Lung (tissue), 12 donors: ENCODE data around the gene CYP2F1. TPM values are rescaled to one million over a fixed set of nuclear protein-coding genes. Genes with fewer than 3 reads are reported as not detected.

Source experiments
- ATAC-seq: fragments of 200-7000 bp; cut with Tn5 transposase; one replicate; pipeline ENCODE4 v1.9.1; 2020; ENCODE audit warnings: moderate number of reproducible peaks; ENCODE audit not compliant: insufficient read depth, low FRiP score
- DNase-seq, 3 donors: peaks; one replicate each; pipeline ENCODE4 v3.0.0-alpha.2; 2013 to 2017
- H3K27ac ChIP-seq, 2 donors: one replicate each; pipeline ENCODE4 v1.5.1; 2013; ENCODE audit warnings: mild to moderate bottlenecking in 2 of 2, moderate library complexity in 2 of 2, control low read depth in 1 of 2, inconsistent platforms in 1 of 2, low read depth in 1 of 2, low read length in 1 of 2
- H3K27me3 ChIP-seq, 3 donors: one replicate each; pipeline ENCODE4 v1.5.1; 2013; ENCODE audit warnings: low read length in 2 of 3; ENCODE audit not compliant: control insufficient read depth in 3 of 3, insufficient read depth in 3 of 3
- H3K36me3 ChIP-seq, 4 donors: one replicate each; pipeline ENCODE4 v1.5.1; 2013; ENCODE audit warnings: low read length in 4 of 4, mild to moderate bottlenecking in 1 of 4, moderate library complexity in 1 of 4; ENCODE audit not compliant: control insufficient read depth in 4 of 4, insufficient read depth in 4 of 4
- H3K4me1 ChIP-seq, 5 donors: one replicate each; pipeline ENCODE4 v1.5.1; 2013; ENCODE audit warnings: low read length in 5 of 5, mild to moderate bottlenecking in 2 of 5, moderate library complexity in 1 of 5; ENCODE audit not compliant: control insufficient read depth in 5 of 5, insufficient read depth in 5 of 5
- H3K4me3 ChIP-seq: one replicate; pipeline ENCODE4 v1.5.1; 2013; ENCODE audit warnings: mild to moderate bottlenecking, control low read depth, moderate library complexity
- H3K9ac ChIP-seq, 2 donors: one replicate each; pipeline ENCODE4 v1.5.1; 2013; ENCODE audit warnings: low read length in 2 of 2, control low read depth in 1 of 2; ENCODE audit not compliant: insufficient read depth in 1 of 2
- H3K9me3 ChIP-seq, 4 donors: one replicate each; pipeline ENCODE4 v1.5.1; 2013; ENCODE audit warnings: low read length in 3 of 4, mild to moderate bottlenecking in 1 of 4, moderate library complexity in 1 of 4; ENCODE audit not compliant: control insufficient read depth in 4 of 4, insufficient read depth in 3 of 4
- CTCF ChIP-seq: IDR thresholded peaks from 2 replicates; pipeline ENCODE4 v1.5.1; 2012; ENCODE audit warnings: mild to moderate bottlenecking; ENCODE audit errors: control extremely low read depth, extremely low read depth
- WGBS, 2 donors: extraction: QIAGEN DNeasy Blood & Tissue Kit; methylation state at CpG; one replicate each; pipeline ENCODE4 v1.1.7; 2013; 5-methylcytosine and 5-hydroxymethylcytosine counted together
- polyA plus RNA-seq, 2 donors: library from polyadenylated mRNA; stranded (reverse); fragments of 200-250 nt; gene quantifications; one replicate each; pipeline ENCODE4 v1.2.1, GENCODE V29; 2013
- total RNA-seq, 2 donors: library from RNA; depleted of rRNA in 1 of 2; stranded (reverse); fragments of >200 nt in 1 of 2; gene quantifications; one replicate each; pipeline ENCODE4 v1.2.1, GENCODE V29; 2014 to 2021
- donor health status: control.
- donor health status: control.
- donor health status: Bipolar disorder and iron deficiency.
- donor health status: healthy.
- donor health status: DM: yes; HTN: yes; CAD: no.

The CYP2F1 gene
- total and polyA plus RNA-seq, 4 donors, result 0.85 to 16.4 (median 6.4) TPM

GRCh38 chr19:41166944-41167804, 52.9 kb downstream of the CYP2F1 start:
- DNase-seq (peak in 1 of 3 donors; percentile 3), ATAC-seq (no peak)
- no peak for TF ChIP-seq CTCF
- no peaks in the 10 kb centered on the region for H3K27me3 ChIP-seq
- no peak overlapping the region for H3K4me3 ChIP-seq
- H3K4me1 ChIP-seq, result no peaks in the 10 kb centered on the region
- 87 to 90% methylated on average over 14 of the region's 14 CpGs for WGBS, 2 donors
- no peak overlapping the region for H3K27ac ChIP-seq
- no peak overlapping the region for H3K9ac ChIP-seq
- no peaks in the 10 kb centered on the region for H3K36me3 ChIP-seq
- no peaks in the 10 kb centered on the region for H3K9me3 ChIP-seq

GRCh38 chr19:41172297-41173164, 58.3 kb downstream of the CYP2F1 start:
- ATAC-seq (peak; percentile 31), DNase-seq (peak in 1 of 3 donors; percentile 30)
- no peak for TF ChIP-seq CTCF
- H3K9me3 ChIP-seq, result no peaks in the 10 kb centered on the region
- H3K9ac ChIP-seq, result no peak overlapping the region
- H3K4me1 ChIP-seq, result peaks cover 0 to 14% (median 0%) of the 10 kb centered on the region in 5 donors
- no peak overlapping the region for H3K4me3 ChIP-seq
- WGBS, 2 donors, result 48 to 71% methylated on average over 6 of the region's 6 CpGs
- H3K36me3 ChIP-seq, result no peaks in the 10 kb centered on the region
- no peak overlapping the region for H3K27ac ChIP-seq
- no peaks in the 10 kb centered on the region for H3K27me3 ChIP-seq

- no peak for DNase-seq
- Histone ChIP-seq H3K9me3 (no peaks in the 10 kb centered on the region), H3K27ac (no peak overlapping the region), H3K36me3 (no peaks in the 10 kb centered on the region), H3K9ac (no peak overlapping the region), H3K27me3 (no peaks in the 10 kb centered on the region), H3K4me1 (peaks cover 0 to 14% (median 0%) of the 10 kb centered on the region in 5 donors), H3K4me3 (no peak overlapping the region)
- no peak for ATAC-seq
- WGBS, 2 donors, result 70 to 85% methylated on average over 15 of the region's 15 CpGs
- no peak for TF ChIP-seq CTCF
These were observed 60.2 kb downstream of the CYP2F1 start for GRCh38 chr19:41174297-41174928.
